ENCODE results near the gene DNTTIP2.

The DNTTIP2 gene

DNA sequence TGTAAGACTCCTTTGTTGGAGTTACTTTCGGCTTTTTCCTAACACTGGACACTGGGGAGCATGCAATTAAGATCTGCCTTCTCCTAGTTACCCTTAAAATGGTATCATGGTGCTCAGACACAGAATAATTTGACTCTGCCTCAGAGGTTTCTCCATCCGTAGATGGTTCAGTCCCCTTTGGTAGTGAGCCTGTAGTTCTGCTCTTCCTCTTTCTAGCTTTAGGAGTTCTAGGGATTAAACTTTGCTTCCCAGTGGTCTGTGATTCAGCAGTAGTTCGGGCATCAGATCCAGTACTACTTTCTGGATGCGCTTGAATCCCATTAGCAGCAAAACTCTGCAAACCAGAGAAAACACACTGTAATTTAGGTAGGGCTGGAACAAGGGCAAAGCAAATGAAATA, 1.5 kb downstream of the DNTTIP2 start:
- H3K79me2 ChIP-seq (ENCODE audit: insufficient read depth, low read length), result peaks cover 31% of the 10 kb centered on the region
- H3K9ac ChIP-seq (ENCODE audit: low read length), result peak overlapping the region; percentile 77

DNA sequence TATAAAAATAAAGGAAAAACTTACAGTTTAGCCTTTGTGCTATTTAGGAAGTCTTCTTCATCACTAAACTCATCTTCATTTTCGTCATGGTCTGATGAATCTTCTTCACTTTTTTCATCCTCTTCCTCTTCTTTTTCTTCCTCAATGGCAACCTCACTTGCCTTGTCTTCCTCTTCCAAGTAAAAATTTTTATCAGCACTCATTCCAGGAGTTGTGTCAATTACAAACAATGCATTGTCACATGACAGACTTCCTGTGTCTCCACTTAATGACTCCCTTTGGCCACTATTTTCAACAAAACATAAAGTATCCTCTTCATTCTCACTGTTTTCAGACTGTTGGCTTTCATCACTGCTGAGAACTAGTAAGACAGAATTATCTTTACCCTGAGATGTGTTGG, 2.8 kb downstream of the DNTTIP2 start:
- no peak overlapping the region for H3K9ac ChIP-seq (ENCODE audit: low read length)
- peaks cover 14% of the 10 kb centered on the region; the same call in 1 of the 2 replicates for H4K20me1 ChIP-seq (ENCODE audit: low read depth, low read length)
- H3K9me2 ChIP-seq (replicated peaks; ENCODE audit: insufficient read depth, low read length), result no peaks in the 10 kb centered on the region
- peaks cover 35% of the 10 kb centered on the region for H3K36me3 ChIP-seq (ENCODE audit: low read length)
- H3K27ac ChIP-seq (ENCODE audit: low read depth, low read length), result no peak overlapping the region
- H3K4me2 ChIP-seq (ENCODE audit: low read depth, low read length, poor library complexity, severe bottlenecking), result peak overlapping the region; percentile 82
- H3K79me2 ChIP-seq (ENCODE audit: insufficient read depth, low read length), result peaks cover 31% of the 10 kb centered on the region
- no peaks in the 10 kb centered on the region for H3K27me3 ChIP-seq (ENCODE audit: low read length)
- H3F3A ChIP-seq (ENCODE audit: insufficient read depth), result peaks cover 7% of the 10 kb centered on the region; the same call in 1 of the 2 replicates
- no peak overlapping the region for H2AFZ ChIP-seq (ENCODE audit: low read depth, low read length, severe bottlenecking)
- no peak for TF ChIP-seq EZH2phosphoT487 (conservative IDR thresholded peaks at IDR 0.05; ENCODE audit: low read length)
- TF ChIP-seq, protein P1, sequence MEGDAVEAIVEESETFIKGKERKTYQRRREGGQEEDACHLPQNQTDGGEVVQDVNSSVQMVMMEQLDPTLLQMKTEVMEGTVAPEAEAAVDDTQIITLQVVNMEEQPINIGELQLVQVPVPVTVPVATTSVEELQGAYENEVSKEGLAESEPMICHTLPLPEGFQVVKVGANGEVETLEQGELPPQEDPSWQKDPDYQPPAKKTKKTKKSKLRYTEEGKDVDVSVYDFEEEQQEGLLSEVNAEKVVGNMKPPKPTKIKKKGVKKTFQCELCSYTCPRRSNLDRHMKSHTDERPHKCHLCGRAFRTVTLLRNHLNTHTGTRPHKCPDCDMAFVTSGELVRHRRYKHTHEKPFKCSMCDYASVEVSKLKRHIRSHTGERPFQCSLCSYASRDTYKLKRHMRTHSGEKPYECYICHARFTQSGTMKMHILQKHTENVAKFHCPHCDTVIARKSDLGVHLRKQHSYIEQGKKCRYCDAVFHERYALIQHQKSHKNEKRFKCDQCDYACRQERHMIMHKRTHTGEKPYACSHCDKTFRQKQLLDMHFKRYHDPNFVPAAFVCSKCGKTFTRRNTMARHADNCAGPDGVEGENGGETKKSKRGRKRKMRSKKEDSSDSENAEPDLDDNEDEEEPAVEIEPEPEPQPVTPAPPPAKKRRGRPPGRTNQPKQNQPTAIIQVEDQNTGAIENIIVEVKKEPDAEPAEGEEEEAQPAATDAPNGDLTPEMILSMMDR (IDR thresholded peaks at IDR 0.05; ENCODE audit: insufficient read depth, low read length, poor library complexity, severe bottlenecking), result no peak
- no peak overlapping the region for H3K4me3 ChIP-seq (ENCODE audit: insufficient read depth, low read length, poor library complexity, severe bottlenecking)
- no peaks in the 10 kb centered on the region for H3K9me3 ChIP-seq (ENCODE audit: insufficient read depth, low read length)

More for the DNA sequence above, 1.5 kb downstream of the DNTTIP2 start:
- peaks cover 23% of the 10 kb centered on the region for H3K36me3 ChIP-seq (ENCODE audit: low read length)
- no peaks in the 10 kb centered on the region for H3K9me2 ChIP-seq (replicated peaks; ENCODE audit: insufficient read depth, low read length)
- no peak overlapping the region for H2AFZ ChIP-seq (ENCODE audit: low read depth, low read length, severe bottlenecking)
- H3K27ac ChIP-seq (ENCODE audit: low read depth, low read length), result no peak overlapping the region
- peaks cover 10% of the 10 kb centered on the region; the same call in 1 of the 2 replicates for H3F3A ChIP-seq (ENCODE audit: insufficient read depth)
- TF ChIP-seq, protein P1 (IDR thresholded peaks at IDR 0.05; ENCODE audit: insufficient read depth, low read length, poor library complexity, severe bottlenecking), result no peak
- TF ChIP-seq EZH2phosphoT487 (conservative IDR thresholded peaks at IDR 0.05; ENCODE audit: low read length), result no peak
- H3K9me3 ChIP-seq (ENCODE audit: insufficient read depth, low read length), result no peaks in the 10 kb centered on the region
- H3K4me2 ChIP-seq (ENCODE audit: low read depth, low read length, poor library complexity, severe bottlenecking), result peak overlapping the region; percentile 82
- peaks cover 14% of the 10 kb centered on the region; the same call in 1 of the 2 replicates for H4K20me1 ChIP-seq (ENCODE audit: low read depth, low read length)
- no peaks in the 10 kb centered on the region for H3K27me3 ChIP-seq (ENCODE audit: low read length)
- H3K4me3 ChIP-seq (ENCODE audit: insufficient read depth, low read length, poor library complexity, severe bottlenecking), result peak overlapping the region; percentile 70

DNA sequence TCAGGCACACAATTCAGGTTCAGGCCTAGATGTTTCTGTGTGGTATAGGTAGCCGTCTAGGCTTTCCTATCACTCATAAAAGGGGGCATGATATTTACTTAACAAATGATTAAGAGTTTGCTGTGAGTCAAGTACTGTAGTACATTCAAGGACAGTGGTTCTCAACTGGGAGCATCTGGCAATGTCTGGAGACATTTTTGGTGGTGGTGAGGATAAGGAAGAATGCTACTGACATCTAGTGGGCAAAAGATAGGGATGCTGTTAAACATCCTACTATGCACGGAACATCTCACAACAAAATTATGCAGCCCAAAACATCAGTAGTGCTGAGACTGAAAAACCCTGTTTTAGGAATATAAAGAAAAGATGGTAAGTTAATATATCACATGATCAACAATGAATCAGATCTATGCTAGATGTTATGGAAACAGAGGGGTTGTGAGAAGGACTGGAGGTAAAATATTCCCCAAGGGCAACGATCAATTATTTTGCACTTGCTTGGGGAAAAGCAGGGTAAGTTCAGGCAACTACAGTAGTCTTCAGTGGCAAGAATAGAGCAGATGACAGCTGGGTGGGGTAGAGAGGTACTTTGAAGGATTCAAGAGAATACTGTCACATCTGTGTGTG, 4.9 kb downstream of the DNTTIP2 start:
- TF ChIP-seq, protein P1 (IDR thresholded peaks at IDR 0.05; ENCODE audit: insufficient read depth, low read length, poor library complexity, severe bottlenecking), result peak; percentile 23
- TF ChIP-seq EZH2phosphoT487 (conservative IDR thresholded peaks at IDR 0.05; ENCODE audit: low read length), result no peak
- no peak overlapping the region for H3K4me2 ChIP-seq (ENCODE audit: low read depth, low read length, poor library complexity, severe bottlenecking)
- no peak overlapping the region for H2AFZ ChIP-seq (ENCODE audit: low read depth, low read length, severe bottlenecking)
- H3K27ac ChIP-seq (ENCODE audit: low read depth, low read length), result no peak overlapping the region
- H3K36me3 ChIP-seq (ENCODE audit: low read length), result peaks cover 54% of the 10 kb centered on the region
- no peak overlapping the region for H3K9ac ChIP-seq (ENCODE audit: low read length)
- peaks cover 31% of the 10 kb centered on the region for H3K79me2 ChIP-seq (ENCODE audit: insufficient read depth, low read length)
- H3K9me2 ChIP-seq (replicated peaks; ENCODE audit: insufficient read depth, low read length), result no peaks in the 10 kb centered on the region
- H3K4me3 ChIP-seq (ENCODE audit: insufficient read depth, low read length, poor library complexity, severe bottlenecking), result no peak overlapping the region
- H3K9me3 ChIP-seq (ENCODE audit: insufficient read depth, low read length), result no peaks in the 10 kb centered on the region
- no peaks in the 10 kb centered on the region for H3K27me3 ChIP-seq (ENCODE audit: low read length)
- H4K20me1 ChIP-seq (ENCODE audit: low read depth, low read length), result peaks cover 14% of the 10 kb centered on the region; the same call in 1 of the 2 replicates
- H3F3A ChIP-seq (ENCODE audit: insufficient read depth), result no peaks in the 10 kb centered on the region
